Measurements from ENCODE around the gene FPR1. TPM values are rescaled to one million over a fixed set of nuclear protein-coding genes. Genes with fewer than 3 reads are reported as not detected.
A peak's percentile ranks its signal among the peaks of the same experiment; 100 is the strongest.

FPR1 gene
- total RNA-seq, 2 donors from 2014 or later, result 0.69 to 2.5 TPM

DNA sequence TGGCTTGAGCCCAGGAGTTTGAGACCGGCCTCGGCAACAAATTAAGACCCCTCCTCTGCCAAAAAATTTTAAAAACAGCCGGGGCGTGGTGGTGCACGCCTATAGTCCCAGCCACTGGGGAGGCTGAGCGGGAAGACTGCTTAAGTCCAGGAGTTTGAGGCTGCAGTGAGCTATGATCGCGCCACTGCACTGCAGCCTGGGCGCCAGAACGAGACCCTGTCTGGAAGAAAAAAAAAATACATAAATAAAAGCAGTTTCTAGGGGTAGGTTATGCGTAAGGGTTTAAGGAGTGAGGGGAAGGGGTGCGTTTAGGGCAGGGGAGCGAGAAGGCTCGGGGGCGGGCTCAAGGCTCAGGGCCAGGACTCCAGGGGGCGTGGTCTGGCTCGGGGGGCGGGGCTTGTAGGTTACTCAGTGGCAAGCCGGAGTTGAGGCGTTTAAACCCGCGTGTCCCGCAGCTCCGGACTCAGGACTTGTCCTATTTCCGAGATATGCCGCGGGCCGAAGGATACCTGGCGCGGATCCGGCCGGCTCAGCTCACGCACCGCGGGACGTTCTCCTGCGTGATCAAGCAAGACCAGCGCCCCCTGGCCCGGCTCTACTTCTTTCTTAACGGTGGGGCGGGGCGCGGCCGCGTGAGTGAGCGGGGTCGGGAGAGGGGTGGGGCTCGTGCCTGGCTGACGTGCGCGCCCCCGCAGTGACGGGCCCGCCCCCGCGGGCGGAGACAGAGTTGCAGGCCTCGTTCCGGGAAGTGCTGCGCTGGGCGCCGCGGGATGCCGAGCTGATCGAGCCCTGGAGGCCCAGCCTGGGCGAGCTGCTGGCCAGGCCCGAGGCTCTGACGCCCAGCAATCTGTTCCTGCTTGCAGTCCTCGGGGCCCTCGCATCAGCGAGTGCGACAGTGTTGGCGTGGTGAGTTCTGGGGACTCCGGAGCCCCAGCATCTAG is 47.8 kb downstream of the FPR1 start:
- DNase-seq, result peak; percentile 98
- Histone ChIP-seq H3K9ac (ENCODE audit: low read depth in 2 of 2, low read length in 2 of 2) (peak overlapping the region; percentile 89 to 96), H3K27ac (peak overlapping the region; percentile 84), H3K27me3 (no peaks in the 10 kb centered on the region), H3K36me3 (no peaks in the 10 kb centered on the region), H3K4me3 (peak overlapping the region; percentile 73), H3K9me3 (no peaks in the 10 kb centered on the region), H3K4me1 (no peaks in the 10 kb centered on the region)
- TF ChIP-seq, protein P1, sequence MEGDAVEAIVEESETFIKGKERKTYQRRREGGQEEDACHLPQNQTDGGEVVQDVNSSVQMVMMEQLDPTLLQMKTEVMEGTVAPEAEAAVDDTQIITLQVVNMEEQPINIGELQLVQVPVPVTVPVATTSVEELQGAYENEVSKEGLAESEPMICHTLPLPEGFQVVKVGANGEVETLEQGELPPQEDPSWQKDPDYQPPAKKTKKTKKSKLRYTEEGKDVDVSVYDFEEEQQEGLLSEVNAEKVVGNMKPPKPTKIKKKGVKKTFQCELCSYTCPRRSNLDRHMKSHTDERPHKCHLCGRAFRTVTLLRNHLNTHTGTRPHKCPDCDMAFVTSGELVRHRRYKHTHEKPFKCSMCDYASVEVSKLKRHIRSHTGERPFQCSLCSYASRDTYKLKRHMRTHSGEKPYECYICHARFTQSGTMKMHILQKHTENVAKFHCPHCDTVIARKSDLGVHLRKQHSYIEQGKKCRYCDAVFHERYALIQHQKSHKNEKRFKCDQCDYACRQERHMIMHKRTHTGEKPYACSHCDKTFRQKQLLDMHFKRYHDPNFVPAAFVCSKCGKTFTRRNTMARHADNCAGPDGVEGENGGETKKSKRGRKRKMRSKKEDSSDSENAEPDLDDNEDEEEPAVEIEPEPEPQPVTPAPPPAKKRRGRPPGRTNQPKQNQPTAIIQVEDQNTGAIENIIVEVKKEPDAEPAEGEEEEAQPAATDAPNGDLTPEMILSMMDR (IDR thresholded peaks at IDR 0.05), result peak; percentile 24
- intact Hi-C loops (cut with DNase I), result no loop called here

DNA sequence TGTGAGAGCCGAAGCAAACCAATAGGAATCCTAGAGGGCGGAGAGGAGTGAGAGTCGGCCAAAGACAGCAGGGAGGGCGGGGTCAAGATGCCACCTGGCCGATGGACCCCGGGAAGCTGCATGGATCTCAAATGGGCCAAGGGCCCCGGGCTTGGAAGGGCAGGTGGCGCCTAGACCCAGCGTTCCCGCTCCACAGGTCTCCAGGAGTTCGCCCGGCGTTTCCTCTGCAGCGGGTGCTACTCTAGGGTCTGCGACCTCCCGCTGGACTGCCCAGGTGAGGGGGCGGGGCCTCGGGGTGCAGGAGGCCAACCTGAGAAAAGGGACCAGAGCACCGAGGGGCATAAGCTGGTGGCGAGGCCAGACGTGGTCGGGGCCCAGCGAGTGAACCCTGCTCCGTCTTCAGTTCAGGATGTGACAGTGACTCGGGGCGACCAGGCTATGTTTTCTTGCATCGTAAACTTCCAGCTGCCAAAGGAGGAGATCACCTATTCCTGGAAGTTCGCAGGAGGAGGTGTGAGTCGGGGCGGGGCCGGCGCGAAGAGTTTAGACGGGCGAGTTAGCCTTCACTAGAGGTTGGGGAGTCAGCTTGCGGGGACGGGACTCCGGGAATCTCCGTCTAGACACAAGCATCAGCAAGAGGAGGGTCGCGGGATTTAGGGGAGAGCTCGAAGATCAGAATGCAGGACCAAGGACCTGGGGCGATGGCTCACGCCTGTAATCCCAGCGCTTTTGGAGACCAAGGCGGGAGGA is 48.7 kb downstream of the FPR1 start:
- peak overlapping the region; percentile 73 for H3K4me3 ChIP-seq
- TF ChIP-seq, protein P1 (IDR thresholded peaks at IDR 0.05), result no peak
- H3K4me1 ChIP-seq, result no peaks in the 10 kb centered on the region
- peak overlapping the region; percentile 84 for H3K27ac ChIP-seq
- no peaks in the 10 kb centered on the region for H3K9me3 ChIP-seq
- H3K27me3 ChIP-seq, result no peaks in the 10 kb centered on the region
- intact Hi-C loops (cut with DNase I), result no loop called here
- no peaks in the 10 kb centered on the region for H3K36me3 ChIP-seq
- DNase-seq, result peak; percentile 70
- H3K9ac ChIP-seq (ENCODE audit: low read depth in 2 of 2, low read length in 2 of 2), result peak overlapping the region; percentile 40 to 73

DNA sequence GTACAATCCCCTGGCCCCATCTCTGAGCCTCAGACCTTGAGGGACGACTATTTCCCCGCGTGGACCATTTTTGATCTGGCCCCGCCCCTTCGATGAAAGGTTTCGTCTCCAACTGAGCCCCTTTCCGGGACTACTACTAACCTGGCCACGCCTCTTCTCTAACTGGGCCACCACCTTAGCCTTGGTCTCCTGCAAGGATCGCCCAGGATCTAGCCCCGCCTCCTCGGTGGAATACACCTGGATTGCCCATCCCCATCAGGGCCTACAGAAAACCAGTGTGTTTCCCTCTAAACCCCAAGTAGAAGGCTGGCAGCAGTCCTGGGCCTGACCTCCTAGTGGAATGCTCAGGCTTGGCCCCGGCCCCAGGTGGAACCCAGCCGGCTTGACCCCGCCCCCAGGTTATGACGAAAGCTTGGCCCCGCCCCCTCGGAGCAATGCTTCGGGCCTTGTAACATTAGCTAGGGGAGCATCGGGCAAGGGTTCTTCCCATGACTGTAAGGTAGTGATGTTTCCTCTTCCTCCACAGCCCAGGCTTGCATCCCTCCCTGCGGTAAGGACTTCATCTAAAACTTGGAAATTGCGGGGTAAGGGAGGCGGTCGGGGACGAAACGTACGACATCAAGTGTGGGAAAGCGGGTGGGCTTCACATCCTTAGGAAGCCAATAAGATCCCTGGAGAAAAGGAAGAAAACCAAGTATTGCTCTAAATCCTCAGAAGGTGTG is 49.4 kb downstream of the FPR1 start:
- DNase-seq, result peak; percentile 78
- Histone ChIP-seq H3K27ac (peak overlapping the region; percentile 84), H3K9me3 (no peaks in the 10 kb centered on the region), H3K36me3 (no peaks in the 10 kb centered on the region), H3K4me3 (peak overlapping the region; percentile 73), H3K4me1 (no peaks in the 10 kb centered on the region), H3K9ac (ENCODE audit: low read depth in 2 of 2, low read length in 2 of 2) (no peak overlapping the region), H3K27me3 (no peaks in the 10 kb centered on the region)
- TF ChIP-seq, protein P1 (IDR thresholded peaks at IDR 0.05), result no peak
- intact Hi-C loops (cut with DNase I), result no loop called here

DNA sequence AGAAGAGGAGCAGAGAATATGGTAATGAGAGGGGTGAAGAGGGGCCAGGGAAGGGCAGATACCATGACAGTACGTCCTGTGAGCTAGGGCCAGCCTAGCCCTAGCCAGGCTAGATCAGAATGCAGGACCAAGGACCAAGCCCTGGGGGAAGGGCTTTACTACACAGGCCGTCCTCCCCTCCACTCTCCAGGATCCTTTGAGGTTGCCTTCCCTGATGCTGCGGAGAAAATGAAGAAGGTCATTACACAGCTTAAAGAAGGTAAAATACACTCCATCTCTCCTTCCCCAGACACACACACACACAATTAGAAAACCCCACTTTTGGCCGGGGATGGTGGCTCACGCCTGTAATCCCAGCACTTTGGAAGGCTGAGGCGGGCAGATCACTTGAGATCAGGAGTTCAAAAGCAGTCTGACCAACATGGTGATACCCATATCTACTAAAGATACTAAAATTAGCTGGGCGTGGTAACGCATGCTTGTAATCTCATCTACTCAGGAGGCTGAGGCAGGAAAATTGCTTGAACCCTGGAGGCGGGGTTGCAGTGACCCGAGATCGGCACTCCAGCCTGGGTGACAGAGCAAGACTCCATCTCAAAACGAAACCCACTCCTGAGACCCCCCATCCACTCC is 50.1 kb downstream of the FPR1 start:
- Histone ChIP-seq H3K4me3 (no peak overlapping the region), H3K9ac (ENCODE audit: low read depth in 2 of 2, low read length in 2 of 2) (no peak overlapping the region), H3K27ac (no peak overlapping the region)

More for the DNA sequence above, 50.1 kb downstream of the FPR1 start:
- TF ChIP-seq, protein P1 (IDR thresholded peaks at IDR 0.05), result no peak
- no peaks in the 10 kb centered on the region for H3K27me3 ChIP-seq
- H3K36me3 ChIP-seq, result no peaks in the 10 kb centered on the region
- intact Hi-C loops (cut with DNase I), result no loop called here
- no peak for DNase-seq
- no peaks in the 10 kb centered on the region for H3K9me3 ChIP-seq
- no peaks in the 10 kb centered on the region for H3K4me1 ChIP-seq

All from colonic mucosa (tissue), 4 donors.